Lower leg skin (tissue), 3 donors: ENCODE data around the gene LMF1.

Experiments
- CTCF ChIP-seq, 3 donors: fragments of 450-650 bp; IDR thresholded peaks; one replicate each; pipeline ENCODE4 v1.5.1; 2016; ENCODE audit warnings: antibody characterized with exemption in 3 of 3, mild to moderate bottlenecking in 3 of 3, moderate library complexity in 2 of 3
- POLR2A ChIP-seq, 2 donors: fragments of 450-650 bp; IDR thresholded peaks; one replicate each; pipeline ENCODE4 v1.6.1; 2016 to 2017; ENCODE audit warnings: antibody characterized with exemption in 2 of 2, mild to moderate bottlenecking in 1 of 2, moderate library complexity in 1 of 2

- no peak for TF ChIP-seq CTCF (IDR thresholded peaks at IDR 0.05)
- TF ChIP-seq POLR2A (IDR thresholded peaks at IDR 0.05): no peak
Measured at GRCh38 chr16:898761-899682, 71.8 kb downstream of the LMF1 start.
